DOHH2 (cell line): ENCODE data around the gene SAMD4B.

Experiments
- EZH2phosphoT487 ChIP-seq: fragments of 200-600 bp; sonication (generic); IDR thresholded peaks from 2 replicates; pipeline ENCODE4 v1.6.1; 2017; ENCODE audit warnings: borderline replicate concordance, mild to moderate bottlenecking, antibody characterized with exemption, low read length, moderate library complexity, mixed read lengths
- TF ChIP-seq, protein P1 (sequence below): fragments of 200-600 bp; sonication (generic); IDR thresholded peaks from one replicate; pipeline ENCODE4 v1.5.1; 2014; ENCODE audit warnings: antibody characterized with exemption, mild to moderate bottlenecking, low read depth, low read length; ENCODE audit not compliant: poor library complexity, severe bottlenecking

DNA sequence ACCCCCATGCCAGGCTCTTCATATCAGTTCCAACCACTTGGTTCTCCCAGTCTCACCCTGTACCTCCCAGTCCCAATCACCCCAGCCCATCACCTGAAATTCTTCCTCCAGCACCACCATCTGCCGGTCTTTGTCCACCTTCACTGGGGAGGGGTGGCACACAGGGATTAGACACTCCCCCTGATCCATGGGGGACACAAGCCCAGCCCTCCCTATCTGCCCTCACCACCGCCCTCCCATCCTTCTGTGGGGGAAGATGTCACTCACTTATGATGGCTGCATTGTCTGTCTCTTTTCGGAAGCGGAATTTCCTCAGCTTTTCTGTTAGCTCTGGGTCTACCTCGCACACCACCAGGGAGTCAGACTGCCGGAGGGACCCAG is 7.1 kb upstream of the SAMD4B start:
- TF ChIP-seq, protein P1, sequence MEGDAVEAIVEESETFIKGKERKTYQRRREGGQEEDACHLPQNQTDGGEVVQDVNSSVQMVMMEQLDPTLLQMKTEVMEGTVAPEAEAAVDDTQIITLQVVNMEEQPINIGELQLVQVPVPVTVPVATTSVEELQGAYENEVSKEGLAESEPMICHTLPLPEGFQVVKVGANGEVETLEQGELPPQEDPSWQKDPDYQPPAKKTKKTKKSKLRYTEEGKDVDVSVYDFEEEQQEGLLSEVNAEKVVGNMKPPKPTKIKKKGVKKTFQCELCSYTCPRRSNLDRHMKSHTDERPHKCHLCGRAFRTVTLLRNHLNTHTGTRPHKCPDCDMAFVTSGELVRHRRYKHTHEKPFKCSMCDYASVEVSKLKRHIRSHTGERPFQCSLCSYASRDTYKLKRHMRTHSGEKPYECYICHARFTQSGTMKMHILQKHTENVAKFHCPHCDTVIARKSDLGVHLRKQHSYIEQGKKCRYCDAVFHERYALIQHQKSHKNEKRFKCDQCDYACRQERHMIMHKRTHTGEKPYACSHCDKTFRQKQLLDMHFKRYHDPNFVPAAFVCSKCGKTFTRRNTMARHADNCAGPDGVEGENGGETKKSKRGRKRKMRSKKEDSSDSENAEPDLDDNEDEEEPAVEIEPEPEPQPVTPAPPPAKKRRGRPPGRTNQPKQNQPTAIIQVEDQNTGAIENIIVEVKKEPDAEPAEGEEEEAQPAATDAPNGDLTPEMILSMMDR, result no peak
- TF ChIP-seq EZH2phosphoT487, result no peak
